HEK293 (cell line): ENCODE data around the gene XPNPEP1.

Experiments
- ATF2 ChIP-seq: fragments of 450-650 bp; formaldehyde crosslinking; IDR thresholded peaks from 2 replicates; pipeline ENCODE4 v1.5.1; 2016; ENCODE audit warnings: missing biosample characterization, missing genetic modification characterization, low read depth
- BCL6B ChIP-seq: fragments of 450-650 bp; formaldehyde crosslinking; IDR thresholded peaks from 2 replicates; pipeline ENCODE4 v1.5.1; 2017; ENCODE audit warnings: missing biosample characterization, missing genetic modification characterization
- FEZF1 ChIP-seq: fragments of 450-650 bp; formaldehyde crosslinking; IDR thresholded peaks from 2 replicates; pipeline ENCODE4 v1.5.1; 2016; ENCODE audit warnings: missing biosample characterization, missing genetic modification characterization
- GFI1B ChIP-seq: fragments of 450-650 bp; formaldehyde crosslinking; IDR thresholded peaks from 2 replicates; pipeline ENCODE4 v1.5.1; 2016; ENCODE audit warnings: missing biosample characterization, missing genetic modification characterization
- GLI2 ChIP-seq: fragments of 450-650 bp; formaldehyde crosslinking; IDR thresholded peaks from 2 replicates; pipeline ENCODE4; 2017; ENCODE audit warnings: missing biosample characterization, missing genetic modification characterization, low read depth, borderline replicate concordance
- GLIS2 ChIP-seq: fragments of 450-650 bp; formaldehyde crosslinking; IDR thresholded peaks from 2 replicates; pipeline ENCODE4 v1.5.1; 2016; ENCODE audit warnings: missing biosample characterization, missing genetic modification characterization
- KLF7 ChIP-seq: fragments of 450-650 bp; formaldehyde crosslinking; IDR thresholded peaks from 2 replicates; pipeline ENCODE4 v1.5.1; 2016; ENCODE audit warnings: missing biosample characterization, missing genetic modification characterization, borderline replicate concordance
- KLF8 ChIP-seq: fragments of 450-650 bp; formaldehyde crosslinking; IDR thresholded peaks from 2 replicates; pipeline ENCODE4 v1.5.1; 2016; ENCODE audit warnings: missing biosample characterization, missing genetic modification characterization
- OVOL3 ChIP-seq: fragments of 450-650 bp; formaldehyde crosslinking; IDR thresholded peaks from 2 replicates; pipeline ENCODE4 v1.5.1; 2016; ENCODE audit warnings: missing biosample characterization, missing genetic modification characterization
- SCRT2 ChIP-seq: fragments of 450-650 bp; formaldehyde crosslinking; IDR thresholded peaks from 2 replicates; pipeline ENCODE4 v1.5.1; 2016; ENCODE audit warnings: missing biosample characterization, missing genetic modification characterization
- TRIM28 ChIP-seq: IDR thresholded peaks from 2 replicates; pipeline ENCODE4 v1.6.1; 2011; ENCODE audit warnings: low read length, control low read depth, borderline replicate concordance
- ZBTB44 ChIP-seq: fragments of 450-650 bp; IDR thresholded peaks from 2 replicates; pipeline ENCODE4 v1.5.1; 2018; ENCODE audit warnings: missing biosample characterization, mild to moderate bottlenecking, missing genetic modification characterization
- ZFHX2 ChIP-seq: fragments of 450-650 bp; formaldehyde crosslinking; conservative IDR thresholded peaks from 2 replicates; pipeline ENCODE4 v1.5.1; 2016; ENCODE audit warnings: missing biosample characterization, missing genetic modification characterization
- ZNF10 ChIP-seq: fragments of 450-650 bp; formaldehyde crosslinking; IDR thresholded peaks from 2 replicates; pipeline ENCODE4 v1.5.1; 2017; ENCODE audit warnings: missing biosample characterization, missing genetic modification characterization
- ZNF121 ChIP-seq: fragments of 450-650 bp; formaldehyde crosslinking; IDR thresholded peaks from 2 replicates; pipeline ENCODE4 v1.5.1; 2016; ENCODE audit warnings: missing biosample characterization, missing genetic modification characterization
- ZNF146 ChIP-seq: fragments of 450-650 bp; formaldehyde crosslinking; IDR thresholded peaks from 2 replicates; pipeline ENCODE4 v1.5.1; 2016; ENCODE audit warnings: missing biosample characterization, missing genetic modification characterization
- ZNF157 ChIP-seq: fragments of 450-650 bp; formaldehyde crosslinking; IDR thresholded peaks from 2 replicates; pipeline ENCODE4 v1.5.1; 2016; ENCODE audit warnings: missing biosample characterization, missing genetic modification characterization
- ZNF16 ChIP-seq: fragments of 450-650 bp; formaldehyde crosslinking; IDR thresholded peaks from 2 replicates; pipeline ENCODE4 v1.5.1; 2016; ENCODE audit warnings: low read depth, missing biosample characterization, missing genetic modification characterization
- ZNF169 ChIP-seq: fragments of 450-650 bp; formaldehyde crosslinking; IDR thresholded peaks from 2 replicates; pipeline ENCODE4 v1.5.1; 2016; ENCODE audit warnings: missing biosample characterization, missing genetic modification characterization
- ZNF2 ChIP-seq: fragments of 450-650 bp; formaldehyde crosslinking; IDR thresholded peaks from 2 replicates; pipeline ENCODE4 v1.5.1; 2016; ENCODE audit warnings: missing biosample characterization, missing genetic modification characterization
- ZNF202 ChIP-seq: fragments of 450-650 bp; formaldehyde crosslinking; IDR thresholded peaks from 2 replicates; pipeline ENCODE4 v1.5.1; 2016; ENCODE audit warnings: missing biosample characterization, missing genetic modification characterization, borderline replicate concordance
- ZNF214 ChIP-seq: fragments of 450-650 bp; formaldehyde crosslinking; IDR thresholded peaks from 2 replicates; pipeline ENCODE4 v1.5.1; 2017; ENCODE audit warnings: missing biosample characterization, mild to moderate bottlenecking, missing genetic modification characterization, borderline replicate concordance
- ZNF24 ChIP-seq: fragments of 450-650 bp; formaldehyde crosslinking; IDR thresholded peaks from 2 replicates; pipeline ENCODE4 v1.5.1; 2016; ENCODE audit warnings: missing biosample characterization, missing genetic modification characterization
- ZNF354C ChIP-seq: fragments of 450-650 bp; formaldehyde crosslinking; IDR thresholded peaks from 2 replicates; pipeline ENCODE4 v1.5.1; 2016; ENCODE audit warnings: missing biosample characterization, missing genetic modification characterization, low read depth, borderline replicate concordance
- ZNF560 ChIP-seq: fragments of 450-650 bp; formaldehyde crosslinking; IDR thresholded peaks from 2 replicates; pipeline ENCODE4 v1.5.1; 2017; ENCODE audit warnings: missing biosample characterization, missing genetic modification characterization, borderline replicate concordance
- TF ChIP-seq, protein P1 (sequence below): fragments of 450-650 bp; formaldehyde crosslinking; IDR thresholded peaks from 2 replicates; pipeline ENCODE4 v1.5.1; 2016; ENCODE audit warnings: missing biosample characterization, missing genetic modification characterization
- TF ChIP-seq, protein P2 (sequence below): fragments of 450-650 bp; formaldehyde crosslinking; IDR thresholded peaks from 2 replicates; pipeline ENCODE4 v1.5.1; 2016; ENCODE audit warnings: missing biosample characterization, missing genetic modification characterization
- TF ChIP-seq, protein P3 (sequence below): fragments of 450-650 bp; formaldehyde crosslinking; IDR thresholded peaks from 2 replicates; pipeline ENCODE4 v1.5.1; 2016; ENCODE audit warnings: missing biosample characterization, missing genetic modification characterization

XPNPEP1 gene

GRCh38 chr10:109961174-109962001, 38.1 kb upstream of the XPNPEP1 start (continued):
- TF ChIP-seq, protein P1, sequence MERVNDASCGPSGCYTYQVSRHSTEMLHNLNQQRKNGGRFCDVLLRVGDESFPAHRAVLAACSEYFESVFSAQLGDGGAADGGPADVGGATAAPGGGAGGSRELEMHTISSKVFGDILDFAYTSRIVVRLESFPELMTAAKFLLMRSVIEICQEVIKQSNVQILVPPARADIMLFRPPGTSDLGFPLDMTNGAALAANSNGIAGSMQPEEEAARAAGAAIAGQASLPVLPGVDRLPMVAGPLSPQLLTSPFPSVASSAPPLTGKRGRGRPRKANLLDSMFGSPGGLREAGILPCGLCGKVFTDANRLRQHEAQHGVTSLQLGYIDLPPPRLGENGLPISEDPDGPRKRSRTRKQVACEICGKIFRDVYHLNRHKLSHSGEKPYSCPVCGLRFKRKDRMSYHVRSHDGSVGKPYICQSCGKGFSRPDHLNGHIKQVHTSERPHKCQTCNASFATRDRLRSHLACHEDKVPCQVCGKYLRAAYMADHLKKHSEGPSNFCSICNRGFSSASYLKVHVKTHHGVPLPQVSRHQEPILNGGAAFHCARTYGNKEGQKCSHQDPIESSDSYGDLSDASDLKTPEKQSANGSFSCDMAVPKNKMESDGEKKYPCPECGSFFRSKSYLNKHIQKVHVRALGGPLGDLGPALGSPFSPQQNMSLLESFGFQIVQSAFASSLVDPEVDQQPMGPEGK (tag by site-specific recombination): peak; percentile 91
- TF ChIP-seq FEZF1 (tag by site-specific recombination): peak; percentile 97
- peak; percentile 87 for TF ChIP-seq TRIM28
- no peak for TF ChIP-seq ZNF157 (tag by site-specific recombination)
- TF ChIP-seq ZNF202 (tag by site-specific recombination): no peak
- TF ChIP-seq BCL6B (tag by site-specific recombination): peak; percentile 21; the same call in 1 of the 2 replicates
- TF ChIP-seq ZBTB44 (tag by site-specific recombination): peak; percentile 92
- peak; percentile 74; the same call in 1 of the 2 replicates for TF ChIP-seq GLI2
- TF ChIP-seq ZNF24 (tag by site-specific recombination): peak; percentile 90
- TF ChIP-seq KLF7: no peak
- TF ChIP-seq ZFHX2 (tag by site-specific recombination): peak; percentile 33; the same call in 1 of the 2 replicates
- peak; percentile 100 for TF ChIP-seq GFI1B (tag by site-specific recombination)
- TF ChIP-seq ZNF121: peak; percentile 16; the same call in 1 of the 2 replicates
- TF ChIP-seq ZNF146: peak; percentile 19; the same call in 1 of the 2 replicates
- no peak for TF ChIP-seq ZNF214 (tag by site-specific recombination)
- TF ChIP-seq GLIS2: peak; percentile 34; the same call in 1 of the 2 replicates
- TF ChIP-seq, protein P2, sequence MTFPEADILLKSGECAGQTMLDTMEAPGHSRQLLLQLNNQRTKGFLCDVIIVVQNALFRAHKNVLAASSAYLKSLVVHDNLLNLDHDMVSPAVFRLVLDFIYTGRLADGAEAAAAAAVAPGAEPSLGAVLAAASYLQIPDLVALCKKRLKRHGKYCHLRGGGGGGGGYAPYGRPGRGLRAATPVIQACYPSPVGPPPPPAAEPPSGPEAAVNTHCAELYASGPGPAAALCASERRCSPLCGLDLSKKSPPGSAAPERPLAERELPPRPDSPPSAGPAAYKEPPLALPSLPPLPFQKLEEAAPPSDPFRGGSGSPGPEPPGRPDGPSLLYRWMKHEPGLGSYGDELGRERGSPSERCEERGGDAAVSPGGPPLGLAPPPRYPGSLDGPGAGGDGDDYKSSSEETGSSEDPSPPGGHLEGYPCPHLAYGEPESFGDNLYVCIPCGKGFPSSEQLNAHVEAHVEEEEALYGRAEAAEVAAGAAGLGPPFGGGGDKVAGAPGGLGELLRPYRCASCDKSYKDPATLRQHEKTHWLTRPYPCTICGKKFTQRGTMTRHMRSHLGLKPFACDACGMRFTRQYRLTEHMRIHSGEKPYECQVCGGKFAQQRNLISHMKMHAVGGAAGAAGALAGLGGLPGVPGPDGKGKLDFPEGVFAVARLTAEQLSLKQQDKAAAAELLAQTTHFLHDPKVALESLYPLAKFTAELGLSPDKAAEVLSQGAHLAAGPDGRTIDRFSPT (tag by site-specific recombination): peak; percentile 54; the same call in 1 of the 2 replicates
- TF ChIP-seq ZNF16 (tag by site-specific recombination): no peak
- TF ChIP-seq SCRT2 (tag by site-specific recombination): no peak
- TF ChIP-seq ZNF169 (tag by site-specific recombination): no peak
- peak; percentile 83 for TF ChIP-seq ZNF2 (tag by site-specific recombination)
- TF ChIP-seq ZNF354C: no peak
- TF ChIP-seq, protein P3, sequence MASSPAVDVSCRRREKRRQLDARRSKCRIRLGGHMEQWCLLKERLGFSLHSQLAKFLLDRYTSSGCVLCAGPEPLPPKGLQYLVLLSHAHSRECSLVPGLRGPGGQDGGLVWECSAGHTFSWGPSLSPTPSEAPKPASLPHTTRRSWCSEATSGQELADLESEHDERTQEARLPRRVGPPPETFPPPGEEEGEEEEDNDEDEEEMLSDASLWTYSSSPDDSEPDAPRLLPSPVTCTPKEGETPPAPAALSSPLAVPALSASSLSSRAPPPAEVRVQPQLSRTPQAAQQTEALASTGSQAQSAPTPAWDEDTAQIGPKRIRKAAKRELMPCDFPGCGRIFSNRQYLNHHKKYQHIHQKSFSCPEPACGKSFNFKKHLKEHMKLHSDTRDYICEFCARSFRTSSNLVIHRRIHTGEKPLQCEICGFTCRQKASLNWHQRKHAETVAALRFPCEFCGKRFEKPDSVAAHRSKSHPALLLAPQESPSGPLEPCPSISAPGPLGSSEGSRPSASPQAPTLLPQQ: peak; percentile 62
- TF ChIP-seq OVOL3: peak; percentile 88
- peak; percentile 72 for TF ChIP-seq KLF8
- TF ChIP-seq ZNF10: peak; percentile 48; the same call in 1 of the 2 replicates
- TF ChIP-seq ATF2 (tag by site-specific recombination): peak; percentile 83
- TF ChIP-seq ZNF560: no peak
